ENCODE results near the gene CYTH2. TPM values are rescaled to one million over a fixed set of nuclear protein-coding genes. Genes with fewer than 3 reads are reported as not detected.

The CYTH2 gene
- polyA plus RNA-seq, 3 donors = 21.3 to 48.2 (median 21.7) TPM

DNA sequence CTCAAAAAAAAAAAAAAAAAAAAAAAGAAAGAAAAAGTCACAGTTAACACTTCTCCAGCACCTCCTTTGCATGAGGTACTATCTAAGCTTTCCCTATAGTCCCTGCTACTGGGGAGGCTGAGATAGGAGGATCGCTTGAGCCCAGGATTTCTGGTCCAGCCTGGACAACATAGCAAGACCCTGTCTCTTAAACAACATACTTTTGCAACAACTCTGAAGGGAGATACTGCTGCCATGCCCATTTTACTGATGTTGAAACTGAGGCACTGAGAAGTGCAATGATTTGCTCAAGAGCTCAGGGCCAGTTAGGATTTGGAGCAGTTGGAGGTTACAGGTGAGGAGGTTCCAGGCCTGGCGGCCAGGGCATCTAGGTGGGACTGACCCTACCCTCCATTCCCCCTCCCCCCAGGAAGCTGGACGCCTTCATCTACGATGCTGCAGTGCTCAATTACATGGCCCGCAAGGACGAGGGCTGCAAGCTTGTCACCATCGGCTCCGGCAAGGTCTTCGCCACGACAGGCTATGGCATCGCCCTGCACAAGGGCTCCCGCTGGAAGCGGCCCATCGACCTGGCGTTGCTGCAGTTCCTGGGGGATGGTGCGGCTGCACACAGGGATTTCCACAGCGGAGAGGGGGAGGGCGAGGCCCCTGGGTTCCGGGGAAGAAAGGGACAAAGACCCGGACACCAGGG lies 27.7 kb upstream of the CYTH2 start:
- no peaks in the 10 kb centered on the region for H4K20me1 ChIP-seq (ENCODE audit: insufficient read depth, low read length)
- Mint-ChIP-seq H3K36me3 (peaks cover 16 to 18% of the 10 kb centered on the region in 2 donors), H3K9me3 (peaks cover 0 to 17% (median 13%) of the 10 kb centered on the region in 7 donors), H3K27me3 (ENCODE audit: low read depth in 3 of 3) (peaks cover 32 to 42% (median 37%) of the 10 kb centered on the region in 3 donors), H3K27ac (no peak overlapping the region), H3K4me3 (peak overlapping the region in 1 of 2 donors; percentile 86), H3K4me1 (peaks cover 22% of the 10 kb centered on the region)
- WGBS (ENCODE audit: insufficient coverage) = 93% methylated on average over 14 of the region's 20 CpGs
- H3K36me3 ChIP-seq (replicated peaks in 1 of 2; ENCODE audit: control insufficient read depth in 1 of 2, insufficient read depth in 2 of 2, low read length in 2 of 2) = no peaks in the 10 kb centered on the region
- H3K9me3 ChIP-seq (replicated peaks in 1 of 2; ENCODE audit: control insufficient read depth in 1 of 2, insufficient read depth in 1 of 2, low read length in 2 of 2) = peaks cover 0 to 20% of the 10 kb centered on the region in 2 donors
- peaks cover 5% of the 10 kb centered on the region for H3K79me2 ChIP-seq (ENCODE audit: insufficient read depth, low read length)
- peaks cover 28 to 31% of the 10 kb centered on the region in 2 donors for H3K27me3 ChIP-seq (ENCODE audit: control insufficient read depth in 2 of 2, insufficient read depth in 2 of 2, low read length in 2 of 2)
- peaks cover 23 to 28% of the 10 kb centered on the region in 2 donors for H3K4me1 ChIP-seq (ENCODE audit: control insufficient read depth in 1 of 2, insufficient read depth in 2 of 2, low read length in 2 of 2)
- H3K4me2 ChIP-seq (replicated peaks; ENCODE audit: extremely low read depth, low read length, poor library complexity, severe bottlenecking) = no peak overlapping the region
- intact Hi-C loops (cut with micrococcal nuclease) = loop anchor here in 1 of 2 donors (10.0 kb wide), 1 partner anchor 47 kb away; the partner anchor contains the start of genes GRIN2D and KDELR1
- H3K4me3 ChIP-seq (replicated peaks in 1 of 3; ENCODE audit: low read depth in 2 of 3, low read length in 3 of 3) = no peak overlapping the region
- no peak for DNase-seq
- TF ChIP-seq, protein P1, sequence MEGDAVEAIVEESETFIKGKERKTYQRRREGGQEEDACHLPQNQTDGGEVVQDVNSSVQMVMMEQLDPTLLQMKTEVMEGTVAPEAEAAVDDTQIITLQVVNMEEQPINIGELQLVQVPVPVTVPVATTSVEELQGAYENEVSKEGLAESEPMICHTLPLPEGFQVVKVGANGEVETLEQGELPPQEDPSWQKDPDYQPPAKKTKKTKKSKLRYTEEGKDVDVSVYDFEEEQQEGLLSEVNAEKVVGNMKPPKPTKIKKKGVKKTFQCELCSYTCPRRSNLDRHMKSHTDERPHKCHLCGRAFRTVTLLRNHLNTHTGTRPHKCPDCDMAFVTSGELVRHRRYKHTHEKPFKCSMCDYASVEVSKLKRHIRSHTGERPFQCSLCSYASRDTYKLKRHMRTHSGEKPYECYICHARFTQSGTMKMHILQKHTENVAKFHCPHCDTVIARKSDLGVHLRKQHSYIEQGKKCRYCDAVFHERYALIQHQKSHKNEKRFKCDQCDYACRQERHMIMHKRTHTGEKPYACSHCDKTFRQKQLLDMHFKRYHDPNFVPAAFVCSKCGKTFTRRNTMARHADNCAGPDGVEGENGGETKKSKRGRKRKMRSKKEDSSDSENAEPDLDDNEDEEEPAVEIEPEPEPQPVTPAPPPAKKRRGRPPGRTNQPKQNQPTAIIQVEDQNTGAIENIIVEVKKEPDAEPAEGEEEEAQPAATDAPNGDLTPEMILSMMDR (IDR thresholded peaks at IDR 0.05) = no peak
- H2AFZ ChIP-seq (ENCODE audit: insufficient read depth, low read depth, low read length, poor library complexity, severe bottlenecking) = no peak overlapping the region
- no peak overlapping the region for H3K9ac ChIP-seq (ENCODE audit: insufficient read depth, low read length, poor library complexity, severe bottlenecking)
- no peak overlapping the region for H3K27ac ChIP-seq (ENCODE audit: low read depth in 1 of 2, low read length in 2 of 2)

DNA sequence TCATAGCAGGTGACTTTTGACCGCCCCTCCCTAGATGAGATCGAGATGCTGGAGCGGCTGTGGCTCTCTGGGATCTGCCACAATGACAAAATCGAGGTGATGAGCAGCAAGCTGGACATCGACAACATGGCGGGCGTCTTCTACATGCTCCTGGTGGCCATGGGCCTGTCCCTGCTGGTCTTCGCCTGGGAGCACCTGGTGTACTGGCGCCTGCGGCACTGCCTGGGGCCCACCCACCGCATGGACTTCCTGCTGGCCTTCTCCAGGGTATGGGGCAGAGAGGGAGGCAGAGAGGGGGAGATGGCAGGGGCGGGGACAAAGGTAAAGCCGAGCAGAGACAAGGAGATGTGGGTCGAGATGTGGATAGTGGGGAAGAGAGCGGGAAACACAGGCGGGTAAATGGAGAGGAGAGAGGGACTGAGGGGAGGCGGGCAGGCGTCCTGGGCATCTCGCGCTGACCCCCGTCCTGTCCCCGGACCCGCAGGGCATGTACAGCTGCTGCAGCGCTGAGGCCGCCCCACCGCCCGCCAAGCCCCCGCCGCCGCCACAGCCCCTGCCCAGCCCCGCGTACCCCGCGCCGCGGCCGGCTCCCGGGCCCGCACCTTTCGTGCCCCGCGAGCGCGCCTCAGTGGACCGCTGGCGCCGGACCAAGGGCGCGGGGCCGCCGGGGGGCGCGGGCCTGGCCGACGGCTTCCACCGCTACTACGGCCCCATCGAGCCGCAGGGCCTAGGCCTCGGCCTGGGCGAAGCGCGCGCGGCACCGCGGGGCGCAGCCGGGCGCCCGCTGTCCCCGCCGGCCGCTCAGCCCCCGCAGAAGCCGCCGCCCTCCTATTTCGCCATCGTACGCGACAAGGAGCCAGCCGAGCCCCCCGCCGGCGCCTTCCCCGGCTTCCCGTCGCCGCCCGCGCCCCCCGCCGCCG lies 26.8 kb upstream of the CYTH2 start:
- H3K4me1 ChIP-seq (ENCODE audit: control insufficient read depth in 1 of 2, insufficient read depth in 2 of 2, low read length in 2 of 2) = peaks cover 25 to 32% of the 10 kb centered on the region in 2 donors
- H3K9me3 Mint-ChIP-seq = peaks cover 0 to 17% (median 13%) of the 10 kb centered on the region in 7 donors
- H3K27me3 ChIP-seq (ENCODE audit: control insufficient read depth in 2 of 2, insufficient read depth in 2 of 2, low read length in 2 of 2) = peaks cover 28 to 31% of the 10 kb centered on the region in 2 donors
- 38% methylated on average over 86 of the region's 94 CpGs for WGBS (ENCODE audit: insufficient coverage)
- no peak for DNase-seq
- H3K4me2 ChIP-seq (replicated peaks; ENCODE audit: extremely low read depth, low read length, poor library complexity, severe bottlenecking) = no peak overlapping the region
- peaks cover 0 to 2% of the 10 kb centered on the region in 2 donors for H3K36me3 ChIP-seq (replicated peaks in 1 of 2; ENCODE audit: control insufficient read depth in 1 of 2, insufficient read depth in 2 of 2, low read length in 2 of 2)
- H3K36me3 Mint-ChIP-seq = peaks cover 19 to 20% of the 10 kb centered on the region in 2 donors
- TF ChIP-seq, protein P1 (IDR thresholded peaks at IDR 0.05) = no peak
- intact Hi-C loops (cut with micrococcal nuclease) = loop anchor here in 1 of 2 donors (10.0 kb wide), 1 partner anchor 48 kb away; the partner anchor contains the start of genes GRIN2D and KDELR1
- H3K79me2 ChIP-seq (ENCODE audit: insufficient read depth, low read length) = peaks cover 6% of the 10 kb centered on the region
- H3K9me3 ChIP-seq (replicated peaks in 1 of 2; ENCODE audit: control insufficient read depth in 1 of 2, insufficient read depth in 1 of 2, low read length in 2 of 2) = peaks cover 0 to 20% of the 10 kb centered on the region in 2 donors
- no peak overlapping the region for H3K9ac ChIP-seq (ENCODE audit: insufficient read depth, low read length, poor library complexity, severe bottlenecking)
- H3K4me3 ChIP-seq (replicated peaks in 1 of 3; ENCODE audit: low read depth in 2 of 3, low read length in 3 of 3) = no peak overlapping the region
- H3K4me3 Mint-ChIP-seq = peak overlapping the region in 1 of 2 donors; percentile 86
- H3K27ac Mint-ChIP-seq = no peak overlapping the region
- peaks cover 32 to 42% (median 37%) of the 10 kb centered on the region in 3 donors for H3K27me3 Mint-ChIP-seq (ENCODE audit: low read depth in 3 of 3)
- no peak overlapping the region for H2AFZ ChIP-seq (ENCODE audit: insufficient read depth, low read depth, low read length, poor library complexity, severe bottlenecking)
- no peaks in the 10 kb centered on the region for H4K20me1 ChIP-seq (ENCODE audit: insufficient read depth, low read length)
- no peak overlapping the region for H3K27ac ChIP-seq (ENCODE audit: low read depth in 1 of 2, low read length in 2 of 2)
- H3K4me1 Mint-ChIP-seq = peaks cover 23% of the 10 kb centered on the region
